ENCODE measurements around the gene PACC1.

GRCh38 chr1:212410231-212410820, 4.4 kb downstream of the PACC1 start:
- no peak for TF ChIP-seq CTCF (IDR thresholded peaks at IDR 0.05 in 2 of 3, conservative IDR thresholded peaks at IDR 0.05 in 1 of 3; ENCODE audit: borderline replicate concordance in 1 of 3, insufficient read depth in 1 of 3, low read depth in 2 of 3, low read length in 2 of 3)
- no peak for TF ChIP-seq REST (IDR thresholded peaks at IDR 0.05; ENCODE audit: low read depth)
- TF ChIP-seq EZH2phosphoT487 (IDR thresholded peaks at IDR 0.05; ENCODE audit: borderline replicate concordance), result no peak
- no peak for TF ChIP-seq POLR2A (IDR thresholded peaks at IDR 0.05; ENCODE audit: borderline replicate concordance, extremely low read depth, insufficient read depth, insufficient read length)
- TF ChIP-seq POLR2AphosphoS5 (IDR thresholded peaks at IDR 0.05; ENCODE audit: low read depth, low read length), result no peak
- TF ChIP-seq, protein P1, sequence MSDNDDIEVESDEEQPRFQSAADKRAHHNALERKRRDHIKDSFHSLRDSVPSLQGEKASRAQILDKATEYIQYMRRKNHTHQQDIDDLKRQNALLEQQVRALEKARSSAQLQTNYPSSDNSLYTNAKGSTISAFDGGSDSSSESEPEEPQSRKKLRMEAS (IDR thresholded peaks at IDR 0.05), result no peak
- no peak for TF ChIP-seq SIN3A (IDR thresholded peaks at IDR 0.05; ENCODE audit: low read depth)
- TF ChIP-seq ATF3 (IDR thresholded peaks at IDR 0.05), result no peak
- no peak for TF ChIP-seq SRF (IDR thresholded peaks at IDR 0.05; ENCODE audit: low read depth)
- no peak for TF ChIP-seq ZNF274 (IDR thresholded peaks at IDR 0.05; ENCODE audit: low read depth, low read length)
- TF ChIP-seq EZH2 (IDR thresholded peaks at IDR 0.05), result no peak
- no peak for TF ChIP-seq CEBPB (IDR thresholded peaks at IDR 0.05; ENCODE audit: low read depth)
- TF ChIP-seq RAD21 (IDR thresholded peaks at IDR 0.05; ENCODE audit: low read depth), result no peak

All from HCT116 (cell line).